ENCODE results near the gene CYBA.
"Not testable (repeated sequence)": the region's sequence is repeated elsewhere in the genome, so short reads cannot be mapped to it uniquely, and the experiment has no call there.

CYBA gene

GRCh38 chr16:88686439-88687253 is 35.8 kb upstream of the CYBA start, which contains the start of gene SNAI3:
Gene SNAI3, minus strand, starts transcription at chr16:88686507. Its CDS starts 101 bp downstream, at chr16:88686406.
- H3K4me3 ChIP-seq (ENCODE audit: low read depth, low read length): peak within 1 kb of the TSS; percentile 54

- H3K4me3 ChIP-seq (ENCODE audit: low read depth, low read length): peak overlapping the region; percentile 54
These were observed 35.2 kb upstream of the CYBA start for GRCh38 chr16:88686062-88686438.

GRCh38 chr16:88685156-88686061 is 34.6 kb upstream of the CYBA start:
- H3K4me3 ChIP-seq (ENCODE audit: low read depth, low read length): peak overlapping the region; percentile 54

GRCh38 chr16:88684569-88685155 is 33.8 kb upstream of the CYBA start:
- no peak overlapping the region for H3K4me3 ChIP-seq (ENCODE audit: low read depth, low read length)

GRCh38 chr16:88681709-88682451 is 31.0 kb upstream of the CYBA start:
- H3K4me3 ChIP-seq (ENCODE audit: low read depth, low read length): no peak overlapping the region

- H3K4me3 ChIP-seq (ENCODE audit: low read depth, low read length): no peak overlapping the region
These were observed 30.3 kb upstream of the CYBA start for GRCh38 chr16:88681084-88681680.

- H3K4me3 ChIP-seq (ENCODE audit: low read depth, low read length): no peak overlapping the region
These were observed 29.8 kb upstream of the CYBA start for GRCh38 chr16:88680554-88681083.

- H3K4me3 ChIP-seq (ENCODE audit: low read depth, low read length): no peak overlapping the region
These were observed 27.5 kb upstream of the CYBA start for GRCh38 chr16:88678224-88678979.

- no peak overlapping the region for H3K4me3 ChIP-seq (ENCODE audit: low read depth, low read length)
These were observed 26.9 kb upstream of the CYBA start for GRCh38 chr16:88677721-88678120.

GRCh38 chr16:88676502-88677242 is 25.8 kb upstream of the CYBA start:
- H3K4me3 ChIP-seq (ENCODE audit: low read depth, low read length): no peak overlapping the region

GRCh38 chr16:88673716-88674379 is 23.0 kb upstream of the CYBA start:
- H3K4me3 ChIP-seq (ENCODE audit: low read depth, low read length): no peak overlapping the region

GRCh38 chr16:88672776-88673175 is 21.9 kb upstream of the CYBA start:
- no peak overlapping the region for H3K4me3 ChIP-seq (ENCODE audit: low read depth, low read length)

- H3K4me3 ChIP-seq (ENCODE audit: low read depth, low read length): no peak overlapping the region
These were observed 21.0 kb upstream of the CYBA start for GRCh38 chr16:88671806-88672205.

- no peak overlapping the region for H3K4me3 ChIP-seq (ENCODE audit: low read depth, low read length)
These were observed 19.1 kb upstream of the CYBA start for GRCh38 chr16:88669980-88670379.

GRCh38 chr16:88669493-88669892 is 18.6 kb upstream of the CYBA start:
- not testable (repeated sequence) for H3K4me3 ChIP-seq (ENCODE audit: low read depth, low read length)

- H3K4me3 ChIP-seq (ENCODE audit: low read depth, low read length): no peak overlapping the region
These were observed 16.6 kb upstream of the CYBA start for GRCh38 chr16:88667461-88667860.

GRCh38 chr16:88665570-88665969 is 14.7 kb upstream of the CYBA start:
- H3K4me3 ChIP-seq (ENCODE audit: low read depth, low read length): no peak overlapping the region

GRCh38 chr16:88665148-88665547 is 14.3 kb upstream of the CYBA start:
- no peak overlapping the region for H3K4me3 ChIP-seq (ENCODE audit: low read depth, low read length)
